Stimulated activated CD4-positive, alpha-beta T cell treated with anti-CD3 and anti-CD28 coated beads, Interleukin-12 subunit alpha, Interleukin-12 subunit beta, amount 100 ng/mL, for 24 hours (primary cell): ENCODE data around the gene CPAMD8.
"Not testable (repeated sequence)": the region's sequence is repeated elsewhere in the genome, so short reads cannot be mapped to it uniquely, and the experiment has no call there.

Experiments used
- DNase-seq, 2 experiments: peaks; one replicate each; pipeline ENCODE4 v3.0.0-alpha.2; 2020; ENCODE audit warnings: low read depth in 2 of 2

The CPAMD8 gene

GRCh38 chr19:16874978-16875299, 151.7 kb downstream of the CPAMD8 start:
- DNase-seq = not testable (repeated sequence)

DNA sequence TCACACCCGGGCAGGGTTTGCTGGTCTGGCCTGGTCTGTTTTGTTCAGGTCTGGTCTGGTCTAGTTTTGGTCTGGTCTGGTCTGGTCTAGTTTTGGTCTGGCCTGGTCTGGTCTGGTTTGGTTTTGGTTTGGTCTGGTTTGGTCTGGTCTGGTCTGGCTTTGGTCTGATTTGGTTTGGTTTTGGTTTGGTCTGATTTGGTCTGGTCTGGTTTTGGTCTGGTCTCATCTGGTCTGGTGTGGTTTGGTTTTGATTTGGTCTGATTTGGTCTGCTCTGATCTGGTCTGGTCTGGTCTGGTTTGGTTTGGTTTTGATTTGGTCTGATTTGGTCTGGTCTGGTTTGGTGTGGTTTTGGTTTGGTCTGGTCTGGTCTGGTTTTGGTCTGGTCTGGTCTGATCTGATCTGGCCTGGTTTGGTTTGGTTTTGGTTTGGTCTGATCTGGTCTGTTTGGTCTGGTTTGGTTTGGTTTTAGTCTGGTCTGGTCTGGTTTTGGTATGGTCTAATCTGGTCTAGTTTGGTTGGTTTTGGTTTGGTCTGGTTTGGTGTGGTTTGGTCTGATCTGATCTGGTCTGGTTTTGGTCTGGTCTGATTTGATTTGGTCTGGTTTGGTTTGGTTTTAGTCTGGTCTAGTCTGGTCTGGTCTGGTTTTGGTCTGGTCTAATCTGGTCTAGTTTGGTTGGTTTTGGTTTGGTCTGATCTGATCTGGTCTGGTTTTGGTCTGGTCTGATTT, 152.2 kb downstream of the CPAMD8 start:
- DNase-seq = no peak

- no peak for DNase-seq
Measured at GRCh38 chr19:16873594-16873993, 153.0 kb downstream of the CPAMD8 start.

GRCh38 chr19:16872728-16873127, 153.9 kb downstream of the CPAMD8 start:
- DNase-seq = no peak

- no peak for DNase-seq
Measured at GRCh38 chr19:16871871-16872270, 154.7 kb downstream of the CPAMD8 start.

DNA sequence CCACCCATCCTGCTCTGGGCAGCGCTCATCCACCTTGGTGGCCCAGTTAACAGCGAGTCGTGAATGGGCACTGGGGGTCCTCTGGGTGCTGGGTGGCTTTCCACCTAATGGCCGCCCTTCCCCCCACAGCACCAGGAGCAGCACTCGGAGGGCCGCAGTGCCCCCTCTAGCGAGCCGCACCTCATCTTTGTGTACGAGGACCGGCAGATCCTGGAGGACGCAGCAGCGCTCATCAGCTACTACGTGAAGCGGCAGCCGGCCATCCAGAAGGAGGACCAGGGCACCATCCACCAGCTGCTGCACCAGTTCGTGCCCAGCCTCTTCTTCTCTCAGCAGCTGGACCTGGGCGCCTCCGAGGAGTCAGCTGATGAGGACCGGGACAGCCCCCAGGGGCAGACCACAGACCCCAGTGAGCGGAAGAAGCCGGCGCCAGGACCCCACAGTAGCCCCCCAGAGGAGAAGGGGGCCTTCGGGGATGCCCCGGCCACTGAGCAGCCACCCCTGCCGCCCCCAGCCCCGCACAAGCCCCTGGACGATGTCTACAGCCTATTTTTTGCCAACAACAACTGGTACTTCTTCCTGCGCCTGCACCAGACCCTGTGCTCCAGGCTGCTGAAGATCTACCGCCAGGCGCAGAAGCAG, 157.2 kb downstream of the CPAMD8 start:
- no peak for DNase-seq

DNA sequence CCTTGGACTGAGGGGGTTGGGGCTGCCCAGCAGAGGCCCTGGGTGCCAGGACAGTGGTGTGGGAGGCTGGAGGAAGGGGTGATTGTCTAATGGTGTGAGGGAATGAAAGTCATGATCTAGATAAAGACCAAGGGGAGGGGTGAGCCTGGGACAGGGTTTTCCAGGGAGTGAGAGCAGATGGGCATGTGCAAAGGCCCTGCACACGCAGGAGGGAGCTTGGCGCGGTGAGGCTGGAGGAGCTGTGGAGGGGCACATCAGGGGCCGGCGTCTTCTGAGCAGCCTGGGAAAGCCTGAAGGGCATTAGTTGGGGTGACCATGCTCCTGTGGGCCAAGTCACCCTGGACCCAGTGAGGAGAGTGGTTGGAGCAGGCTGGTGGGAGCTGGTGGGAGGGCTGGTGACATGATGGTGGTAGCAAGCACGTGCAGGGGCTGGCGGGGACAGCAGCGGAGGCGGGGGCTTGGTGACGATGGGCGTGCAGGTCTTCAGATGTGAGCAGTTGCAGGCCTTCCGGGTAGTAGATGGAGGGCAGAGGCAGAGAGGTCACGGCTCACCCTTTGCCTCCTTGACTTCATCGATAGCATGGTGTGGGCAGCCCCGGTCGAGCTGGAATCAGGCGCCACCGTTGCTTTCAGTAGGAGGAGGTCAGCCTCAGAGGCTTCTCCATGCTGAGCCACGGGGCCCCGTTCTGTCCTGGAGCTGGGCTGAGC, 158.0 kb downstream of the CPAMD8 start:
- DNase-seq = no peak

DNA sequence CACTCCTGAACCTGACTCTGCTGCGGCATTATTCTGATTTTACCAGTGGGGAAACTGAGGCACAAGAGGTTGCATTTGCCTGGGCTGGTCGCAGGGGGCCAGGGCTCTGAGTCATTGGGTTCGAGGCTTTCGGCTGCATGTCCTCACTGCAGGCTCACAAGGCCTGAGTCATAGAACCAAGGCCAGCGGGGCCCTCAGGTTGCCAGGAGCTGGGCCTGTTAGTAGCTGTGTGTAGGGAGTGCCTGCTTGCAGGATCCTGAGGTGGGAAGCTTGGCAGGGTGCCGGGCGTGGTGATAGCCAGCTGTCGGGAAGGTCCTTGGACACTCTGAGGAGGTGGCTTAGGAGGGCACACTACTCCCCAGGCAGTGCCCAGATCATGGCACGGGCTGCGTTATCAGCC, 159.4 kb downstream of the CPAMD8 start:
- DNase-seq = no peak

DNA sequence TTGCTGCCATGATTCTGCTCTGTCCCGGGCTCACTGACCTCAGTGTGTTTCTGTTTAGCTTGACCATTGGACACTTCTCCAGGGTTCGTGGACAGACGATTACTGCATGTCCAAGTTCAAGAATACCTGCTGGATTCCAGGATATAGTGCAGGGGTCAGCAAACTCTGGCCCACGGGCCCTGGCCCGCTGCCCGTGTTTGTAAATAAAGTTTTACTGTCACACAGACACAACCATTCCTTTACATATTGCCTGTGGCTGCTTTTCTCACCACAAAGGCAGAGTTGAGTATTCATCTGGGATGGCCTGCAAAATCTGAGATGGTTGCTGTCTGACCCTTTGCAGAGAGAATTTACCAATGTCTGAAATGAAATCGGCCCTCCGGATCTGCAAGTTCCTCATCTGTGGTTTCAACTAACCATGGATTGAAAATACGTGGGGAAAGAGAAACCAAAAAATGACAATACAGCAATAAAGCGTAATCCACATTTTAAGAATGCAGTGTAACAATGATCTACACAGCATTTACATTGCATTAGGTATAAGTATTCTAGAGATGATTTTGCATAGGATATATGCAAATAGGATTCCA, 163.7 kb downstream of the CPAMD8 start:
- DNase-seq = no peak

DNA sequence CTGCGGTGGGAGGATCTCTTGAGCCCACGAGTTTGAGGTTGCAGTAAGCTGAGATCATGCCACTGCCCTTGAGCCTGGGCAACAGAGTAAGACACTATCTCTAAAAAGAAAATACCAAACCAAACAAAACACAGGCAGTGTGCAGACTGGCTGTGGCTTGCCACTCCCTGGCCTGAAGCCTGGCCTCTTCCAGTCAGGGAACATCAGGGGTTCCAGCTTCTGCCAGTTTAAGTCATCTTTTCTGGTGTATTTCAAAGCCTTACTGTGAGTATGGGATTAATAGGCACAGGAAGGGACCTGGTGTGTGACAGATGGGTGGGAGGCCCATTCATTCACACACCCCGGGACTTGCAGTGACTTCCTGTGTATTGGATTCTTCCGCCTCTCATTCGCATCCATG, 164.8 kb downstream of the CPAMD8 start:
- DNase-seq = no peak

GRCh38 chr19:16861011-16861410, 165.6 kb downstream of the CPAMD8 start:
- DNase-seq = no peak

GRCh38 chr19:16860118-16860517, 166.5 kb downstream of the CPAMD8 start:
- no peak for DNase-seq

- no peak for DNase-seq
Measured at GRCh38 chr19:16859626-16860025, 167.0 kb downstream of the CPAMD8 start.

GRCh38 chr19:16856091-16856490, 170.5 kb downstream of the CPAMD8 start:
- DNase-seq = no peak

DNA sequence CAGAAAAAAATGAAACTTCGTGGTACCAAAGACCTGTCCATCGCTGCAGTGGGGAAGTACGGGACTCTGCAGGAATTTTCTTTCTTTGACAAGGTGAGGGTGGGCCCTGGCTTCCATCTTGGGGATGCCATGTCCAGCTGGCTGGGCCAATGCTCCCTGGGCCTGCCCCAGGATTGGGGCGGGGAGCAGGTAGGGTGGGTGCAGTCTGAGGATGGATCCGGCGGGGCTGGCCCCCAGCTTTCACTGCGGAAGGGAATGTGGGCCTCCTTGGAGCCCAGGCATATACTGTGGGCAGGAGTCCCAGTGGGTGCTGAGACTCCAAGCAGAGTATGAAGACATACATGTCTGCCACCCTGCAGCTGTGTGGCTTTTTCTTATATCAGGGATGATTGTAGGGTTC, 173.5 kb downstream of the CPAMD8 start:
- DNase-seq = no peak

DNA sequence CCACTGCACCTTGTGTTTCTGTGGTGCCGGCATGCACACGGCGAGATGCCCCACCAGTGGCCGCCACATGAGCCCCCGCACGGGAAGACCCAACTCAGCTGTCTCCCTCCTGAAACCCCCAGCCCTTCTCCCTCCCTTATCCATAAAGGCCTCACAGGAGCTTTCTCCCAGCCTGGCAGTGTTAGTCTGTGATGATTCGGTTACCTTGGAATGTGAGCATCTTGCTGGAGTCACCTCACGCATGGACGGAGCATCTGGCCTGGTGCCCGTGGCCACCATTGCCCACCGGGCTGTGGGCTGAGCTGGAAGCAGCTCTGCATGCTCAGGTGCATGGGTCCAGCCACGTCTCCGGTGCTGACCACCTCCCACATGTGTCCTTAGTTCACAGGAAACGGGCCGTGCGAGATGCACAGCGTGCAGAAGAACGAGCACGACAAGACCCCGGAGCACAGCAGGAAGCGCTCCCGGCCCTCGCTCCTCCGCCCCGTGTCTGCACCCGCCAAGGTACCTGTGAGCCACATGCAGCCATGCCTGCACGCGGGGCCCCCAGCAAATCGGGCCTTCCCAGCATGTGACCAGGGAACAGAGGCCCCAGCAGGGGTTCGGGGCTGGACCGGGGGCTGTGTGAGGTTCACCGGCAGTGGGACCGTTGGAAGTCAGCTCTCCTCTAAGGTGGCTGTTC, 175.4 kb downstream of the CPAMD8 start:
- no peak for DNase-seq

- DNase-seq = no peak
Measured at GRCh38 chr19:16850133-16850532, 176.5 kb downstream of the CPAMD8 start.

DNA sequence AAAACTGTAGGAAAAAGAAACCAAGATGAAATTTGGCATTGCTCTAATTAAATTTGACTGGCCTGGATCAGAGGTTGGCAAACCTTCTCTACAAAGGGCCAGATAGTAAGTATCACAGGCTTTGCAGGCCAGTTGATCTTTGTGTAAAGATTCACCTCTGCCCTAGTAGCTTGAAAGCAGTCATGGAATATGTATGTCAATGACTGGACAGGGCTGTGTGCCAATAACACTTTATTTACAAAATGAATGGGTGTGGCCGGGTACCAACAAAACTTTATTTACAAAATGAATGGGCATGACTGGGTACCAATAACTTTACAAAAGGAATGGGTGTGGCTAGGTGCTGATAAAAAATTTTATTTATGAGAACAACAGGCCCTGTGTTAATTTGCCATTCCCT, 177.4 kb downstream of the CPAMD8 start:
- no peak for DNase-seq

DNA sequence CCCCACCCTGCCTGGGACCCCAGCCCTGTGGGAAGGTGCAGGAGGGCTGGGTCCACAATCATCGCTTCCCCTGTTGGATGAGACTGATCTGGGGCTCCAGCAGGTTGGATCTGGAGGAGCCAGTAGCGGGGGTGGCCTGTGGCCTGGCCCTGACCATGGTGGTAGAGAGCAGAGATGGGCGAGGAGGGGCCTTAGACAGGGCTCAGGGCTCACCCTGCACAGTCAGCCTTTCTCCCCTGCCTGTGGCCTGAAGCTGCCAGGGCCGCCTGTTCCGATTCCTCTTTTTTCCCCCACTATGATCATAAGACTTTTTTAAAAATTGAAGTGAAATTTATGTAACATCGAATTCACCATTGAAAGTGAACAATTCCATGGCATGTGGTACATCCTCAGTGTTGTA, 179.2 kb downstream of the CPAMD8 start:
- DNase-seq = no peak

- DNase-seq = no peak
Measured at GRCh38 chr19:16846901-16847300, 179.7 kb downstream of the CPAMD8 start.
